MM.1S (cell line): ENCODE results near the gene NUP133.

Source experiments
- DNase-seq: peaks from one replicate; pipeline ENCODE4 v3.0.0-alpha.2; 2015
- H2AFZ ChIP-seq: fragments of 300-600 bp; sonication (generic); 2 replicates; pipeline ENCODE4 v1.6.0; 2016; ENCODE audit warnings: antibody characterized with exemption, low read length
- H3F3A ChIP-seq: fragments of 300-600 bp; sonication (generic); 2 replicates; pipeline ENCODE4 v1.6.1; 2016; ENCODE audit warnings: mild to moderate bottlenecking, antibody characterized with exemption, low read length, moderate library complexity, mixed read lengths; ENCODE audit not compliant: insufficient read depth
- H3K27ac ChIP-seq: fragments of 300-600 bp; sonication (generic); 2 replicates; pipeline ENCODE4 v1.5.1; 2016; ENCODE audit warnings: mild to moderate bottlenecking, low read length
- H3K27me3 ChIP-seq: fragments of 300-600 bp; sonication (generic); replicated peaks from 2 replicates; pipeline ENCODE4 v1.6.0; 2016; ENCODE audit warnings: low read length; ENCODE audit not compliant: insufficient read depth
- H3K36me3 ChIP-seq: fragments of 300-600 bp; sonication (generic); replicated peaks from 2 replicates; pipeline ENCODE4 v1.6.1; 2016; ENCODE audit warnings: mild to moderate bottlenecking, low read length, mixed read lengths; ENCODE audit not compliant: insufficient read depth
- H3K4me1 ChIP-seq: fragments of 300-600 bp; sonication (generic); 2 replicates; pipeline ENCODE4 v1.6.1; 2016; ENCODE audit warnings: low read length, mixed read lengths
- H3K4me2 ChIP-seq: fragments of 300-600 bp; sonication (generic); 2 replicates; pipeline ENCODE4 v1.6.0; 2016; ENCODE audit warnings: low read depth, low read length
- H3K4me3 ChIP-seq: fragments of 300-600 bp; sonication (generic); 2 replicates; pipeline ENCODE4 v1.5.1; 2016; ENCODE audit warnings: low read length, mixed read lengths
- H3K79me2 ChIP-seq: fragments of 300-600 bp; sonication (generic); 2 replicates; pipeline ENCODE4 v1.6.1; 2016; ENCODE audit warnings: mixed run types, low read length, mixed read lengths
- H3K9ac ChIP-seq: fragments of 300-600 bp; sonication (generic); 2 replicates; pipeline ENCODE4 v1.6.1; 2016; ENCODE audit warnings: low read length, mixed read lengths
- H3K9me2 ChIP-seq: fragments of 300-600 bp; sonication (generic); replicated peaks from 2 replicates; pipeline ENCODE4 v1.6.1; 2016; ENCODE audit warnings: mild to moderate bottlenecking, low read length, mixed read lengths; ENCODE audit not compliant: insufficient read depth
- H3K9me3 ChIP-seq: fragments of 300-600 bp; sonication (generic); replicated peaks from 2 replicates; pipeline ENCODE4 v1.6.1; 2016; ENCODE audit warnings: mild to moderate bottlenecking, low read length, mixed read lengths; ENCODE audit not compliant: insufficient read depth
- H4K20me1 ChIP-seq: fragments of 300-600 bp; sonication (generic); 2 replicates; pipeline ENCODE4 v1.6.1; 2016; ENCODE audit warnings: mild to moderate bottlenecking, low read length, moderate library complexity, mixed read lengths; ENCODE audit not compliant: insufficient read depth
- CTCF ChIP-seq: fragments of 300-600 bp; sonication (generic); IDR thresholded peaks from 2 replicates; pipeline ENCODE4 v1.5.1; 2016; ENCODE audit warnings: antibody characterized with exemption, low read length, mixed read lengths
- EZH2 ChIP-seq: fragments of 300-600 bp; sonication (generic); optimal IDR thresholded peaks from 2 replicates; pipeline ENCODE3; 2017; ENCODE audit warnings: low read depth, mild to moderate bottlenecking, antibody characterized with exemption, low read length, mixed read lengths
- EZH2phosphoT487 ChIP-seq: fragments of 300-600 bp; sonication (generic); IDR thresholded peaks from 2 replicates; pipeline ENCODE4 v1.6.1; 2018; ENCODE audit warnings: antibody characterized with exemption, low read length

NUP133 gene

GRCh38 chr1:229464672-229465071, 43.5 kb downstream of the NUP133 start:
- no peaks in the 10 kb centered on the region for H3K79me2 ChIP-seq
- H2AFZ ChIP-seq: no peak overlapping the region
- no peaks in the 10 kb centered on the region for H4K20me1 ChIP-seq
- no peak overlapping the region for H3K27ac ChIP-seq
- H3K4me3 ChIP-seq: no peak overlapping the region
- 0 out of 2 replicates have a peak, but pooled peaks cover 3% of the 10 kb centered on the region for H3K36me3 ChIP-seq
- no peak overlapping the region for H3K4me2 ChIP-seq
- H3K4me1 ChIP-seq: no peaks in the 10 kb centered on the region
- no peaks in the 10 kb centered on the region for H3K9me2 ChIP-seq
- TF ChIP-seq EZH2 (no peak), CTCF (no peak), EZH2phosphoT487 (no peak)
- no peaks in the 10 kb centered on the region for H3K27me3 ChIP-seq
- no peaks in the 10 kb centered on the region for H3K9me3 ChIP-seq
- no peak for DNase-seq
- H3F3A ChIP-seq: no peaks in the 10 kb centered on the region
- H3K9ac ChIP-seq: no peak overlapping the region

GRCh38 chr1:229461032-229461668, 47.0 kb downstream of the NUP133 start:
- TF ChIP-seq EZH2phosphoT487: no peak
- H3K36me3 ChIP-seq: 0 out of 2 replicates have a peak, but pooled peaks cover 3% of the 10 kb centered on the region
- DNase-seq: no peak
- H3K4me3 ChIP-seq: no peak overlapping the region
- H4K20me1 ChIP-seq: no peaks in the 10 kb centered on the region
- H3K4me2 ChIP-seq: no peak overlapping the region
- no peaks in the 10 kb centered on the region for H3K4me1 ChIP-seq
- no peaks in the 10 kb centered on the region for H3K9me2 ChIP-seq
- no peaks in the 10 kb centered on the region for H3F3A ChIP-seq
- no peak overlapping the region for H3K9ac ChIP-seq
- no peak overlapping the region for H2AFZ ChIP-seq
- H3K27me3 ChIP-seq: no peaks in the 10 kb centered on the region
- H3K27ac ChIP-seq: no peak overlapping the region
- no peaks in the 10 kb centered on the region for H3K9me3 ChIP-seq
- H3K79me2 ChIP-seq: no peaks in the 10 kb centered on the region

GRCh38 chr1:229459815-229460214, 48.3 kb downstream of the NUP133 start:
- Histone ChIP-seq H3K27ac (no peak overlapping the region), H3K9ac (no peak overlapping the region)
- DNase-seq: no peak

More at GRCh38 chr1:229459815-229460214, 48.3 kb downstream of the NUP133 start:
- Histone ChIP-seq H3K36me3 (0 out of 2 replicates have a peak, but pooled peaks cover 3% of the 10 kb centered on the region), H3K4me3 (no peak overlapping the region), H3K4me2 (no peak overlapping the region), H3K9me2 (no peaks in the 10 kb centered on the region), H2AFZ (no peak overlapping the region), H3K4me1 (no peaks in the 10 kb centered on the region), H4K20me1 (no peaks in the 10 kb centered on the region), H3F3A (no peaks in the 10 kb centered on the region), H3K79me2 (no peaks in the 10 kb centered on the region), H3K9me3 (no peaks in the 10 kb centered on the region), H3K27me3 (no peaks in the 10 kb centered on the region)
- TF ChIP-seq EZH2 (no peak), EZH2phosphoT487 (no peak), CTCF (no peak)
